Activated CD8-positive, alpha-beta T cell treated with anti-CD3 and anti-CD28 coated beads for 36 hours (primary cell): Measurements from ENCODE around the gene NUDT3. TPM values are rescaled to one million over a fixed set of nuclear protein-coding genes. Genes with fewer than 3 reads are reported as not detected.

Experiments
- ATAC-seq: fragments of 200-7000 bp; cut with Tn5 transposase; one replicate; pipeline ENCODE4 v1.10.0; 2021; ENCODE audit warnings: mild to moderate bottlenecking, moderate library complexity
- CTCF ChIA-PET: fragments of 350-600 bp; sonication (Branson Sonifier 250); formaldehyde crosslinking; loops from one replicate; lab custom pipeline; 2021; ENCODE audit warnings: antibody characterized with exemption; lab: Charles Lee
- POLR2A ChIA-PET: fragments of 350-600 bp; sonication (Branson Sonifier 250); formaldehyde crosslinking; loops from one replicate; lab custom pipeline; 2021; ENCODE audit warnings: antibody characterized with exemption; lab: Charles Lee
- DNase-seq: peaks from one replicate; pipeline ENCODE4 v3.0.0-alpha.2; 2020
- H3K27ac Mint-ChIP-seq: one replicate; pipeline ENCODE4 v1.8.0; 2021; ENCODE audit warnings: mild to moderate bottlenecking, mixed read lengths
- H3K27me3 Mint-ChIP-seq: one replicate; pipeline ENCODE4 v1.8.0; 2021; ENCODE audit warnings: mixed read lengths
- H3K36me3 Mint-ChIP-seq: one replicate; pipeline ENCODE4 v1.8.0; 2021; ENCODE audit warnings: low read depth, mixed read lengths
- H3K4me1 Mint-ChIP-seq: one replicate; pipeline ENCODE4 v1.8.0; 2021; ENCODE audit warnings: low read depth, mixed read lengths
- H3K4me3 Mint-ChIP-seq: one replicate; pipeline ENCODE4 v1.8.0; 2021; ENCODE audit warnings: mild to moderate bottlenecking, moderate library complexity, mixed read lengths
- H3K9me3 Mint-ChIP-seq: one replicate; pipeline ENCODE4 v1.8.0; 2021; ENCODE audit warnings: mixed read lengths
- CTCF ChIP-seq: fragments of 200-600 bp; IDR thresholded peaks from one replicate; pipeline ENCODE4 v1.8.0; 2022; ENCODE audit warnings: antibody characterized with exemption, mild to moderate bottlenecking
- intact Hi-C: fragments of 100-400 bp; cut with micrococcal nuclease; formaldehyde crosslinking; loops from one replicate; pipeline ENCODE4 v1.10.0; 2022
- total RNA-seq, 2 experiments: library from RNA; stranded (reverse); gene quantifications; one replicate each; pipeline ENCODE4 v1.2.3, GENCODE V29; 2021

Gene NUDT3
- total RNA-seq, 2 experiments from 2014 or later: 15.0 to 15.2 TPM

- ATAC-seq (no peak), DNase-seq (no peak)
- H3K4me1 Mint-ChIP-seq: peaks cover 3% of the 10 kb centered on the region
- TF ChIP-seq CTCF: no peak
- no peaks in the 10 kb centered on the region for H3K36me3 Mint-ChIP-seq
- ChIA-PET POLR2A (no interaction called here), CTCF (interaction anchor here (0.8 to 1.0 kb wide), 2 partner anchors 52 to 158 kb away, joined by 3 read pairs; no protein-coding TSS in a partner anchor)
- H3K27me3 Mint-ChIP-seq: no peaks in the 10 kb centered on the region
- no peaks in the 10 kb centered on the region for H3K9me3 Mint-ChIP-seq
- intact Hi-C loops: no loop called here
- H3K27ac Mint-ChIP-seq: no peak overlapping the region
- H3K4me3 Mint-ChIP-seq: no peak overlapping the region
Observed at GRCh38 chr6:34301408-34301807, 91.1 kb downstream of the NUDT3 start.

- no peak for DNase-seq
- peaks cover 9% of the 10 kb centered on the region for H3K4me1 Mint-ChIP-seq
- H3K27me3 Mint-ChIP-seq: no peaks in the 10 kb centered on the region
- POLR2A ChIA-PET: no interaction called here
- H3K4me3 Mint-ChIP-seq: no peak overlapping the region
- H3K27ac Mint-ChIP-seq: no peak overlapping the region
- peaks cover 4% of the 10 kb centered on the region for H3K36me3 Mint-ChIP-seq
- CTCF ChIA-PET: no interaction called here
- no peak for TF ChIP-seq CTCF
- ATAC-seq: no peak
- intact Hi-C loops: no loop called here
- no peaks in the 10 kb centered on the region for H3K9me3 Mint-ChIP-seq
Observed at GRCh38 chr6:34300332-34300751, 92.1 kb downstream of the NUDT3 start.

- H3K27ac Mint-ChIP-seq: no peak overlapping the region
- intact Hi-C loops: no loop called here
- ATAC-seq (no peak), DNase-seq (no peak)
- H3K36me3 Mint-ChIP-seq: peaks cover 9% of the 10 kb centered on the region
- no peaks in the 10 kb centered on the region for H3K9me3 Mint-ChIP-seq
- no peaks in the 10 kb centered on the region for H3K27me3 Mint-ChIP-seq
- ChIA-PET CTCF (no interaction called here), POLR2A (no interaction called here)
- H3K4me3 Mint-ChIP-seq: no peak overlapping the region
- no peak for TF ChIP-seq CTCF
- H3K4me1 Mint-ChIP-seq: peaks cover 9% of the 10 kb centered on the region
Observed at GRCh38 chr6:34298941-34299340, 93.5 kb downstream of the NUDT3 start.

GRCh38 chr6:34295721-34296120, 96.7 kb downstream of the NUDT3 start:
- intact Hi-C loops: no loop called here
- Mint-ChIP-seq H3K4me1 (peaks cover 9% of the 10 kb centered on the region), H3K9me3 (no peaks in the 10 kb centered on the region), H3K4me3 (no peak overlapping the region), H3K27me3 (no peaks in the 10 kb centered on the region), H3K27ac (no peak overlapping the region), H3K36me3 (peaks cover 21% of the 10 kb centered on the region)
- peak; percentile 65 for ATAC-seq
- no peak for DNase-seq
- ChIA-PET POLR2A (no interaction called here), CTCF (interaction anchor here (1.1 kb wide), 1 partner anchor 132 kb away, joined by 3 read pairs; no protein-coding TSS in a partner anchor)
- TF ChIP-seq CTCF: no peak

GRCh38 chr6:34292954-34293353, 99.5 kb downstream of the NUDT3 start:
- no peak for DNase-seq
- no peak for TF ChIP-seq CTCF
- Mint-ChIP-seq H3K27me3 (no peaks in the 10 kb centered on the region), H3K4me1 (peaks cover 24% of the 10 kb centered on the region), H3K4me3 (no peak overlapping the region), H3K36me3 (peaks cover 28% of the 10 kb centered on the region), H3K9me3 (no peaks in the 10 kb centered on the region), H3K27ac (no peak overlapping the region)
- CTCF ChIA-PET: no interaction called here
- intact Hi-C loops: no loop called here
- POLR2A ChIA-PET: interaction anchor here (0.5 to 0.8 kb wide), 2 partner anchors 9 to 14 kb away, joined by 3 to 5 read pairs; no protein-coding TSS in a partner anchor
- no peak for ATAC-seq
